ENCODE results near the gene VEPH1. TPM values are rescaled to one million over a fixed set of nuclear protein-coding genes. Genes with fewer than 3 reads are reported as not detected.

VEPH1 gene
- total RNA-seq, 1 donor from 2014 or later, result 8.8 TPM

DNA sequence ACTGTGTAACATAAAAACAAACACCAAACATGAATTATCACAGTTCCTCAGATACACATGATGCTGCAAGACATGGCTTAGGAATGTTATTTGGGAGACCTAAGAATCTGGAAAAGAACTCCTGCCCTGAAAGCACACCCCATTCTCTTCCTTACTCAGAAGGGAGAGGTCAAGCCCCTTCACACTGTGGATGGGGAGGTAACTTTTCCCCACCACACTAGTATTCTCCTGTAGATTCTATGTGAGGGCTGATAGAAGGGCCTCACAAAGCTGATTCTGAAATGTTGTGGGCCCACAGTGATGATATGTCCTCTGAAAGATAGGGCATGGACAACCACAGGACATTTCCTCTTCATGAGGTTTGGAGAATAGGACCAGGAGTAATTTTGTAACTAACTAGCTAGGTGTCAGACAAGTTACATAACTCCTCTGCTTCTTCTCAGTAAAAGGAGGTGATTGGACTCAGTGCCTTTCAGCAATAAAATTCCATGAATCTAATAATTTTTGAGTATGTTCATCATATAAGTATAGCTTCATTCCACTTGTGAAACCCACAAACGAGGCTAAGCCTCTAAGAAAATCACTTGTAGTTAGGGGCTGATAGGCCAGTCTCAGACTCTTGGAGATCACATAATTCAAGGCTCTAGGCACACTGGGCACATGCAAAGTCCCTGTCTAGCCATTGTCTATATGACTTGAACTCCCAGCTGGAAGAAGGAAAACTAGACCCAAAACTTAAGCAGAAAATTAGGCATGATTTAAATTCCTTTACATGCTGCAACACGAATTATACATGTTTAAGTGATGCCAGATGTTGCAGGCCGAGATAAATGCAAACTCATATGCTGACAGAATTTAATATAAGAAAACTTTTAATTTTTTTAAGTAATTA is 59.1 kb downstream of the VEPH1 start:
- no peak for DNase-seq (ENCODE audit: low read depth, low spot score)
- Mint-ChIP-seq H3K27me3 (ENCODE audit: low read depth) (no peaks in the 10 kb centered on the region), H3K4me1 (peaks cover 44% of the 10 kb centered on the region), H3K36me3 (ENCODE audit: low read depth) (peaks cover 21% of the 10 kb centered on the region), H3K9me3 (no peaks in the 10 kb centered on the region), H3K27ac (ENCODE audit: unreplicated experiment) (no peak overlapping the region), H3K4me3 (peak overlapping the region; percentile 24)
- TF ChIP-seq, protein P1, sequence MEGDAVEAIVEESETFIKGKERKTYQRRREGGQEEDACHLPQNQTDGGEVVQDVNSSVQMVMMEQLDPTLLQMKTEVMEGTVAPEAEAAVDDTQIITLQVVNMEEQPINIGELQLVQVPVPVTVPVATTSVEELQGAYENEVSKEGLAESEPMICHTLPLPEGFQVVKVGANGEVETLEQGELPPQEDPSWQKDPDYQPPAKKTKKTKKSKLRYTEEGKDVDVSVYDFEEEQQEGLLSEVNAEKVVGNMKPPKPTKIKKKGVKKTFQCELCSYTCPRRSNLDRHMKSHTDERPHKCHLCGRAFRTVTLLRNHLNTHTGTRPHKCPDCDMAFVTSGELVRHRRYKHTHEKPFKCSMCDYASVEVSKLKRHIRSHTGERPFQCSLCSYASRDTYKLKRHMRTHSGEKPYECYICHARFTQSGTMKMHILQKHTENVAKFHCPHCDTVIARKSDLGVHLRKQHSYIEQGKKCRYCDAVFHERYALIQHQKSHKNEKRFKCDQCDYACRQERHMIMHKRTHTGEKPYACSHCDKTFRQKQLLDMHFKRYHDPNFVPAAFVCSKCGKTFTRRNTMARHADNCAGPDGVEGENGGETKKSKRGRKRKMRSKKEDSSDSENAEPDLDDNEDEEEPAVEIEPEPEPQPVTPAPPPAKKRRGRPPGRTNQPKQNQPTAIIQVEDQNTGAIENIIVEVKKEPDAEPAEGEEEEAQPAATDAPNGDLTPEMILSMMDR (conservative IDR thresholded peaks at IDR 0.05), result no peak

DNA sequence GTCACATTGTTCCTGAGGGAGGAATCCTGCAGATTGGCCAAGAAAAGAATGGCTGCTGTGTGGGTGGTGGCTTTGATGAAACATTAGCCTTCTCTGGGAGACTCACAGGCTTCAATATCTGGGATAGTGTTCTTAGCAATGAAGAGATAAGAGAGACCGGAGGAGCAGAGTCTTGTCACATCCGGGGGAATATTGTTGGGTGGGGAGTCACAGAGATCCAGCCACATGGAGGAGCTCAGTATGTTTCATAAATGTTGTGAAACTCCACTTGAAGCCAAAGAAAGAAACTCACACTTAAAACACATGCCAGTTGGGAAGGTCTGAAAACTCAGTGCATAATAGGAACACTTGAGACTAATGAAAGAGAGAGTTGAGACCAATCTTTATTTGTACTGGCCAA is 60.5 kb downstream of the VEPH1 start:
- TF ChIP-seq, protein P1 (conservative IDR thresholded peaks at IDR 0.05), result no peak
- H3K9me3 Mint-ChIP-seq, result no peaks in the 10 kb centered on the region
- H3K4me1 Mint-ChIP-seq, result peaks cover 54% of the 10 kb centered on the region
- H3K4me3 Mint-ChIP-seq, result peak overlapping the region; percentile 6
- DNase-seq (ENCODE audit: low read depth, low spot score), result no peak
- peaks cover 26% of the 10 kb centered on the region for H3K36me3 Mint-ChIP-seq (ENCODE audit: low read depth)
- H3K27ac Mint-ChIP-seq (ENCODE audit: unreplicated experiment), result no peak overlapping the region
- H3K27me3 Mint-ChIP-seq (ENCODE audit: low read depth), result no peaks in the 10 kb centered on the region

DNA sequence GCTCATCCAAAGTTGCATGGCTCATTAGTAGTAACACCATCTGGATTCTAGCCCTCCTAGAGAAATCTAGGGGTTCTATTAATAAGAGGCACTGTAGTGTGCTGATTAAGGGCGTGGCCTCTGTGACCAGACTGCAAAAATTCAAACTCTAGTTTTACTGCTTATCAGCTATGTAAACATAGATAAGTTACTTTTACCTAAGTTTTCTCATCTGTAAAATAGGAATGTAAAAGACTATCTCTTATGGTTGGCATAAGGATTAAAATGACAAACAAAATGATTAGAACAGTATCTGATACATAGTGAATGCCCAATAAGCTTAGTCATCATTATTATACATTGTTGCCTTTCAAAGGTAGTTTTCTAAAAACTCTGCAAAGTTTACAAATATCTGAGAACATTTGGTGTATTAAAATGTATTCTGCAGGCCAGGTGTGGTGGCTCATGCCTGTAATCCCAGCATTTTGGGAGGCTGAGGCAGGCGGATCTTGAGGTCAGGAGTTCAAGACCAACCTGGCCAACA is 62.1 kb downstream of the VEPH1 start:
- no peaks in the 10 kb centered on the region for H3K27me3 Mint-ChIP-seq (ENCODE audit: low read depth)

DNA sequence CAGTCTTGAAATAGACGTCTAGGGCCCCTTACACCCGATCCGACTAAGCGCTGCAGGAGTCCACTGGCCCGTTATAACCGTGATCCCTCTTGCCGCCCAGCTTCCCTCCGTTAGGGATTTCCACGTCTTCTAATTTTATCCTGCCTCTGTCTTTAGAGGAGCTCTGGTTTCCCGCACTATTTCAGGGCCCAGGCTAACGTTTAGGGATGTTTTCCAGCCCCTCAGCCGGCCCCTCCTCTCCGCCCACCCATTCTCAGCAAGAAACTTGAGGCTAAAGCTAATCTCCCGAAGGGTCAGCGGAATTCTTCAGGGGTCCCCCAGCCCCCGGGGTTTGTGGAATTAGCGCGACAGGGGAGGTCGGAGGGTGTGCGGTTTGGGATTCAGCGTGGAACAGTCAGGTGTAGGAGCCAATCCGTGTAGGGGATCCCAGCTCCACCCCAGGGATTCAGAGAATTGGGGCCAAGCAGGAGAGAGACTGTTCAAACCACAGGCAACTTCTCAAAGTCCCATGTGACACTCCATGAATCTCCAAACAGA is 65.0 kb downstream of the VEPH1 start:
- H3K4me1 Mint-ChIP-seq, result peaks cover 51% of the 10 kb centered on the region
- H3K36me3 Mint-ChIP-seq (ENCODE audit: low read depth), result peaks cover 26% of the 10 kb centered on the region
- TF ChIP-seq, protein P1 (conservative IDR thresholded peaks at IDR 0.05), result no peak
- H3K4me3 Mint-ChIP-seq, result peak overlapping the region; percentile 93
- DNase-seq (ENCODE audit: low read depth, low spot score), result no peak
- H3K9me3 Mint-ChIP-seq, result no peaks in the 10 kb centered on the region
- peak overlapping the region; percentile 68 for H3K27ac Mint-ChIP-seq (ENCODE audit: unreplicated experiment)
- no peaks in the 10 kb centered on the region for H3K27me3 Mint-ChIP-seq (ENCODE audit: low read depth)

More for the DNA sequence above, 62.1 kb downstream of the VEPH1 start:
- Mint-ChIP-seq H3K4me3 (peak overlapping the region; percentile 36), H3K9me3 (no peaks in the 10 kb centered on the region), H3K27ac (ENCODE audit: unreplicated experiment) (no peak overlapping the region), H3K4me1 (peaks cover 56% of the 10 kb centered on the region), H3K36me3 (ENCODE audit: low read depth) (peaks cover 26% of the 10 kb centered on the region)
- TF ChIP-seq, protein P1 (conservative IDR thresholded peaks at IDR 0.05), result no peak
- DNase-seq (ENCODE audit: low read depth, low spot score), result no peak

DNA sequence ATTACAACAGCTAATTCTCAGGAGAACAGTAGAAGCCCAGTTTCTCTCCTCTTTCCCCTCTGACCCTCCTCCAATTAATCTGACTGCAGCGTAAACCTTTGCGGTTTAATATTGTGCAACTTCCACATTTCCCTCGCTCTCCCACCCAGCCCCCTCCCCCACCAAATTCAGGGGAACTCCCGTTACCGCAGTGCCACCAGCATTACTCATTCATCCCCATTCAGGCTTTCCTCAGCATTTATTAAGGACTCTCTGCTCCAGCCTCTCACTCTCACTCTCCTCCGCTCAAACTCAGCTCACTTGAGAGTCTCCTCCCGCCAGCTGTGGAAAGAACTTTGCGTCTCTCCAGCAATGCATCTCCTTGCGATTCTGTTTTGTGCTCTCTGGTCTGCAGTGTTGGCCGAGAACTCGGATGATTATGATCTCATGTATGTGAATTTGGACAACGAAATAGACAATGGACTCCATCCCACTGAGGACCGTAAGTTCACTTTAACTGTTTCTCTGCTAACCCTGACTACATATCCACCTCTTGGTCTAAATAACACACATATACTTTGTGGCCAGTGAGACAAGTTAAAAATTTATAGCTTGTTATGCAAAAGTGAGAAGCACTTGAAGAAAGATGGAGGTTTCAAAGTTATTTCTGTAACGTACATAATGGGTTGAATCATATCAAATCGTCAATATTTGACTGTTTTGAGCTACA is 66.5 kb downstream of the VEPH1 start, which contains the start of gene PTX3:
PTX3 (plus strand) TSS at position 268 of the 709 bp plus-strand sequence; CDS start at position 352, 84 bp downstream.
- Mint-ChIP-seq H3K4me1 (peaks cover 38% of the 10 kb centered on the region), H3K27me3 (ENCODE audit: low read depth) (no peaks in the 10 kb centered on the region), H3K27ac (ENCODE audit: unreplicated experiment) (peak within 1 kb of the TSS; percentile 99), H3K9me3 (no peaks in the 10 kb centered on the region), H3K36me3 (ENCODE audit: low read depth) (peaks cover 14% of the 10 kb centered on the region), H3K4me3 (peak within 1 kb of the TSS; percentile 93)
- TF ChIP-seq, protein P1 (conservative IDR thresholded peaks at IDR 0.05), result no peak
- DNase-seq (ENCODE audit: low read depth, low spot score), result peak; percentile 30
